ENCODE data around the gene AGAP1.

Gene AGAP1

GRCh38 chr2:236176951-236177350 is 683.1 kb downstream of the AGAP1 start:
- H3K4me1 ChIP-seq (ENCODE audit: control insufficient read depth, insufficient read depth, low read length): peaks cover 54% of the 10 kb centered on the region
- H3K9me3 ChIP-seq (ENCODE audit: control insufficient read depth, insufficient read depth, low read depth, low read length): no peaks in the 10 kb centered on the region
- no peak overlapping the region for H3K9ac ChIP-seq (ENCODE audit: low read length)
- no peaks in the 10 kb centered on the region for H3K36me3 ChIP-seq (ENCODE audit: control insufficient read depth, insufficient read depth, low read length)
- peaks cover 74% of the 10 kb centered on the region for H3K27me3 ChIP-seq (ENCODE audit: control insufficient read depth, insufficient read depth, low read length)
- H3K27ac ChIP-seq (ENCODE audit: low read depth, low read length): no peak overlapping the region
- no peak overlapping the region for H3K4me3 ChIP-seq (ENCODE audit: low read depth, low read length)

GRCh38 chr2:236177604-236177966 is 683.7 kb downstream of the AGAP1 start:
- peaks cover 48% of the 10 kb centered on the region for H3K4me1 ChIP-seq (ENCODE audit: control insufficient read depth, insufficient read depth, low read length)
- H3K4me3 ChIP-seq (ENCODE audit: low read depth, low read length): peak overlapping the region; percentile 61
- H3K27me3 ChIP-seq (ENCODE audit: control insufficient read depth, insufficient read depth, low read length): peaks cover 68% of the 10 kb centered on the region
- H3K27ac ChIP-seq (ENCODE audit: low read depth, low read length): no peak overlapping the region
- H3K36me3 ChIP-seq (ENCODE audit: control insufficient read depth, insufficient read depth, low read length): no peaks in the 10 kb centered on the region
- no peak overlapping the region for H3K9ac ChIP-seq (ENCODE audit: low read length)
- H3K9me3 ChIP-seq (ENCODE audit: control insufficient read depth, insufficient read depth, low read depth, low read length): no peaks in the 10 kb centered on the region

- Histone ChIP-seq H3K9me3 (ENCODE audit: control insufficient read depth, insufficient read depth, low read depth, low read length) (no peaks in the 10 kb centered on the region), H3K27me3 (ENCODE audit: control insufficient read depth, insufficient read depth, low read length) (peaks cover 62% of the 10 kb centered on the region), H3K4me3 (ENCODE audit: low read depth, low read length) (peak overlapping the region; percentile 61), H3K9ac (ENCODE audit: low read length) (peak overlapping the region; percentile 27), H3K4me1 (ENCODE audit: control insufficient read depth, insufficient read depth, low read length) (peaks cover 45% of the 10 kb centered on the region), H3K36me3 (ENCODE audit: control insufficient read depth, insufficient read depth, low read length) (no peaks in the 10 kb centered on the region), H3K27ac (ENCODE audit: low read depth, low read length) (peak overlapping the region; percentile 63; the same call in 1 of the 2 replicates)
These were observed 684.4 kb downstream of the AGAP1 start for GRCh38 chr2:236177967-236178889.

- Histone ChIP-seq H3K27me3 (ENCODE audit: control insufficient read depth, insufficient read depth, low read length) (peaks cover 55% of the 10 kb centered on the region), H3K4me3 (ENCODE audit: low read depth, low read length) (peak overlapping the region; percentile 61), H3K9ac (ENCODE audit: low read length) (peak overlapping the region; percentile 27), H3K27ac (ENCODE audit: low read depth, low read length) (peak overlapping the region; percentile 63; the same call in 1 of the 2 replicates), H3K4me1 (ENCODE audit: control insufficient read depth, insufficient read depth, low read length) (peaks cover 38% of the 10 kb centered on the region), H3K9me3 (ENCODE audit: control insufficient read depth, insufficient read depth, low read depth, low read length) (peaks cover 1% of the 10 kb centered on the region; the same call in 1 of the 2 replicates), H3K36me3 (ENCODE audit: control insufficient read depth, insufficient read depth, low read length) (no peaks in the 10 kb centered on the region)
These were observed 685.0 kb downstream of the AGAP1 start for GRCh38 chr2:236178890-236179235.

- Histone ChIP-seq H3K9me3 (ENCODE audit: control insufficient read depth, insufficient read depth, low read depth, low read length) (peaks cover 6% of the 10 kb centered on the region), H3K27me3 (ENCODE audit: control insufficient read depth, insufficient read depth, low read length) (peaks cover 49% of the 10 kb centered on the region), H3K4me3 (ENCODE audit: low read depth, low read length) (peak overlapping the region; percentile 61), H3K4me1 (ENCODE audit: control insufficient read depth, insufficient read depth, low read length) (peaks cover 33% of the 10 kb centered on the region), H3K27ac (ENCODE audit: low read depth, low read length) (no peak overlapping the region), H3K36me3 (ENCODE audit: control insufficient read depth, insufficient read depth, low read length) (no peaks in the 10 kb centered on the region), H3K9ac (ENCODE audit: low read length) (peak overlapping the region; percentile 27)
These were observed 685.6 kb downstream of the AGAP1 start for GRCh38 chr2:236179236-236180075.

GRCh38 chr2:236180076-236180816 is 686.4 kb downstream of the AGAP1 start:
- Histone ChIP-seq H3K27ac (ENCODE audit: low read depth, low read length) (no peak overlapping the region), H3K36me3 (ENCODE audit: control insufficient read depth, insufficient read depth, low read length) (no peaks in the 10 kb centered on the region), H3K27me3 (ENCODE audit: control insufficient read depth, insufficient read depth, low read length) (peaks cover 42% of the 10 kb centered on the region), H3K9me3 (ENCODE audit: control insufficient read depth, insufficient read depth, low read depth, low read length) (peaks cover 14% of the 10 kb centered on the region), H3K4me1 (ENCODE audit: control insufficient read depth, insufficient read depth, low read length) (peaks cover 25% of the 10 kb centered on the region), H3K4me3 (ENCODE audit: low read depth, low read length) (peak overlapping the region; percentile 61; the same call in 1 of the 2 replicates), H3K9ac (ENCODE audit: low read length) (peak overlapping the region; percentile 26)

GRCh38 chr2:236180831-236181453 is 687.1 kb downstream of the AGAP1 start:
- Histone ChIP-seq H3K27ac (ENCODE audit: low read depth, low read length) (no peak overlapping the region), H3K9ac (ENCODE audit: low read length) (no peak overlapping the region), H3K4me1 (ENCODE audit: control insufficient read depth, insufficient read depth, low read length) (peaks cover 18% of the 10 kb centered on the region), H3K36me3 (ENCODE audit: control insufficient read depth, insufficient read depth, low read length) (no peaks in the 10 kb centered on the region), H3K9me3 (ENCODE audit: control insufficient read depth, insufficient read depth, low read depth, low read length) (peaks cover 19% of the 10 kb centered on the region), H3K27me3 (ENCODE audit: control insufficient read depth, insufficient read depth, low read length) (peaks cover 35% of the 10 kb centered on the region), H3K4me3 (ENCODE audit: low read depth, low read length) (peak overlapping the region; percentile 61; the same call in 1 of the 2 replicates)

Data from HUES6 (cell line).